ENCODE measurements around the gene DDN. TPM values are rescaled to one million over a fixed set of nuclear protein-coding genes. Genes with fewer than 3 reads are reported as not detected.

Gene DDN
- polyA plus RNA-seq, 1 of the 3 experiments (the other 2 are of a cell fraction): 0.20 TPM

DNA sequence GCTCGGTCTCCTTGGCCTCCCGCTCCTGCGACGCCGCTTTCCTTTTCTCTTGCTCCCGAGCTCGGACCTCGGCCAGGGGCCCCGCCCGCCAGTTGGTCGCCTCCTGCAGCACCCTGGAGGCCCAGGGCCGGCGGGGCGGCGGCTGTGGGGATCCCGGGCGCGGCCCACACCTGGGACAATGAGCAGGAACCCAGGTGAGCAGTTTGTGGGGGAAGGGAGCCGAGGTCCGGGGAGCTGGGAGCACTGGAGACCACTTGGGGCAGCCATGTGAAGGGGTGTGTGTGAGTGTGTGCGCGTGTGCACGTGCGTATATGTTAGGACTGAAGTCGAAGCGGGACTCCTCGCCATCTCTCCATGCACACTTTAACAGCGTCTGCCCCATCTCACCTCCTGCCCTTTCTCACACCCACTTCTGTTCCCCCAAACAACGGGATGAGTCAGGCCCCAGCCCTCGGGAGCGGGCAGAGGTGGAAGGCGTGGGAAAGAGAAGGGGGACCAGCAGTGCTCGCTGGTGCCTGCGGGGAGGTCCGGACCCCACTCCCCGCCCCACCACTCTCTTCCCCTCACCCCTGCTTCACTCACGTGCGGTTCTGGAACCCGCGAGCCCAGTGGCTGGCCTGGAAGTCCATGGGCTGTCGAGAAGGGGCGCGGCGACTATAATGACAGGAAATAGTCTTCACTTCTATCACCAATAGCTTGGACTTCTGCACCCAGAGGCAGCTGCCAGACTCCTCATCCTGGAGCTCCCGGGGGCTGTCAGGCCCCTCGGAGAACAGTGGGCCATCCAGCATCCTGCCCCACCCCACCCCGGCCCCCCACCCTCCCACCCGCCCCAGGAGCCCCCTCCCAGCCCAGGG is 450 bp downstream of the DDN start:
- H3K4me2 ChIP-seq: peak overlapping the region; percentile 6
- CTCF ChIA-PET: interaction anchor here (1.0 to 33.0 kb wide), 14 partner anchors 8 to 204 kb away, joined by 3 to 935 read pairs (median 6); partner anchors contain the start of genes DDX23, PRKAG1, WNT1 and WNT10B
- 17% methylated on average over 12 of the region's 48 CpGs for WGBS (ENCODE audit: low lambda C conversion rate)
- H4K20me1 ChIP-seq (ENCODE audit: insufficient read depth): no peaks in the 10 kb centered on the region
- H3K27ac ChIP-seq (ENCODE audit: low read depth in 2 of 2, low read length in 1 of 2): no peak overlapping the region
- peak overlapping the region in 1 of 2 experiments; percentile 28; a peak in 2 of 4 replicates for H3K4me3 ChIP-seq (ENCODE audit: low read depth in 2 of 2, low read length in 1 of 2)
- peak; percentile 63 for DNase-seq
- H3K9me2 ChIP-seq: no peaks in the 10 kb centered on the region
- H3K27me3 ChIP-seq (ENCODE audit: insufficient read depth): no peaks in the 10 kb centered on the region
- POLR2A ChIA-PET: interaction anchor here (0.5 to 0.6 kb wide), 2 partner anchors 21 to 326 kb away, joined by 3 read pairs; no protein-coding TSS in a partner anchor
- H2AFZ ChIP-seq (ENCODE audit: low read depth): peak overlapping the region; percentile 41; the same call in 1 of the 2 replicates
- H3K36me3 ChIP-seq (replicated peaks in 1 of 2; ENCODE audit: control insufficient read depth in 1 of 2, insufficient read depth in 2 of 2, low read length in 1 of 2): peaks cover 10 to 16% of the 10 kb centered on the region in 2 experiments
- H3K9me3 ChIP-seq: no peaks in the 10 kb centered on the region
- peaks cover 11 to 19% of the 10 kb centered on the region in 2 experiments; a peak in 3 of 4 replicates for H3K4me1 ChIP-seq (ENCODE audit: control insufficient read depth in 1 of 2, insufficient read depth in 2 of 2, low read depth in 1 of 2, low read length in 1 of 2)
- H3K9ac ChIP-seq: no peak overlapping the region
- H3K79me2 ChIP-seq (ENCODE audit: insufficient read depth): no peaks in the 10 kb centered on the region
- no peak for TF ChIP-seq MEF2A (IDR thresholded peaks at IDR 0.05; ENCODE audit: borderline replicate concordance, low read depth)
- TF ChIP-seq, protein P1, sequence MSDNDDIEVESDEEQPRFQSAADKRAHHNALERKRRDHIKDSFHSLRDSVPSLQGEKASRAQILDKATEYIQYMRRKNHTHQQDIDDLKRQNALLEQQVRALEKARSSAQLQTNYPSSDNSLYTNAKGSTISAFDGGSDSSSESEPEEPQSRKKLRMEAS (IDR thresholded peaks at IDR 0.05; ENCODE audit: low read depth): peak; percentile 51; the same call in 1 of the 2 replicates
- no peak for TF ChIP-seq ELF1 (IDR thresholded peaks at IDR 0.05)
- TF ChIP-seq POLR2AphosphoS5 (IDR thresholded peaks at IDR 0.05; ENCODE audit: low read depth, low read length): no peak
- no peak for TF ChIP-seq RCOR1 (IDR thresholded peaks at IDR 0.05; ENCODE audit: low read length)
- peaks cover 10% of the 10 kb centered on the region for H3F3A ChIP-seq (replicated peaks; ENCODE audit: insufficient read depth)

DNA sequence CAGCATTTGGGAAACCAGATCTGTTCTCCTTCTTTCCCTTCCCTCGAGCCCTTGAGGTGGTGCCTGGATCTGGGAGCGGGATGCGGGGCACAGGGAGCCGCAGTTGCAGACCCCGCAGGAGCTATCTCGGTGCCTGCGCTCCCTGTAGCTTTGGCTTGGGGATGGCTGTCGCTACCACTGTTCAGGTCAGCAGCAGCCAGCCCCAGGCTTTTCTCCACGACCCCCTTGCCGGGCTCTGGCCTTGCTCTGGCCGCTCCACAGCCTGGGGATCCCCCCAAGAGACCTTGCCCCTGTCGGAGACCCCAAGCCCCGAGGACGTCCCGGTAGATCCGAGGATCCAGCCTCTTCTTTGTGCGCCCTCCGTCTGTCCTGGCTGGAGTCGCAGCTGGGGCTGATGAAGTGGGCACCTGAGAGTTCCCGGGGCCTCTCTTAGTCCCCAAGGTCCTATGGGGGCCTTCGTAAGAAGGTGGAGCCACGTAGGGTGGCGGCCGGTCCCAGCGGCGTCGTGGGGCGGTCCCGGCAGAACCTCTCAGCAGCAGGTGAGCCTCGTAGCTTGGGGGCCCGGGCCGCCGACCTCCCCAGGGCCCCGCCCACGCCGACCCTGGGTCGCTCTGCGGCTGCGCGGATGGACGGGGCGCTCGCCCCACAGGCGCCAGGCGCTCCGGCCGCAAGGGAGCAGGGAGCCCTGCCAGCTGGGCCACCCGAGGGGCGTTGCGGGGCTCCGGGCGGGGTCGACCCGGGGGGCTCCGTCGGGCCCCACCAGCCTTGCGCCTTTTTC is 1.3 kb downstream of the DDN start:
- peaks cover 11 to 19% of the 10 kb centered on the region in 2 experiments; a peak in 3 of 4 replicates for H3K4me1 ChIP-seq (ENCODE audit: control insufficient read depth in 1 of 2, insufficient read depth in 2 of 2, low read depth in 1 of 2, low read length in 1 of 2)
- H2AFZ ChIP-seq (ENCODE audit: low read depth): no peak overlapping the region
- H3K4me2 ChIP-seq: no peak overlapping the region; the same call in 1 of the 2 replicates
- H3K36me3 ChIP-seq (replicated peaks in 1 of 2; ENCODE audit: control insufficient read depth in 1 of 2, insufficient read depth in 2 of 2, low read length in 1 of 2): peaks cover 10 to 13% of the 10 kb centered on the region in 2 experiments
- H3K27me3 ChIP-seq (ENCODE audit: insufficient read depth): no peaks in the 10 kb centered on the region
- H4K20me1 ChIP-seq (ENCODE audit: insufficient read depth): no peaks in the 10 kb centered on the region
- ChIA-PET CTCF (interaction anchor here (1.0 to 33.0 kb wide), 14 partner anchors 9 to 182 kb away, joined by 3 to 935 read pairs (median 6); partner anchors contain the start of genes DDX23, PRKAG1, WNT1 and WNT10B), POLR2A (no interaction called here)
- H3K9ac ChIP-seq: no peak overlapping the region
- WGBS (ENCODE audit: low lambda C conversion rate): 58% methylated on average over 27 of the region's 57 CpGs
- TF ChIP-seq RAD21 (IDR thresholded peaks at IDR 0.05; ENCODE audit: low read length) (no peak), ELF1 (IDR thresholded peaks at IDR 0.05) (no peak), NRF1 (IDR thresholded peaks at IDR 0.05; ENCODE audit: low read depth, low read length) (peak; percentile 24; the same call in 1 of the 2 replicates), SMC3 (IDR thresholded peaks at IDR 0.05; ENCODE audit: low read depth, low read length) (no peak), RXRA (IDR thresholded peaks at IDR 0.05; ENCODE audit: borderline replicate concordance, low read depth) (no peak)
- TF ChIP-seq, protein P1 (IDR thresholded peaks at IDR 0.05; ENCODE audit: low read depth): no peak
- H3F3A ChIP-seq (replicated peaks; ENCODE audit: insufficient read depth): peaks cover 10% of the 10 kb centered on the region
- no peak overlapping the region for H3K27ac ChIP-seq (ENCODE audit: low read depth in 2 of 2, low read length in 1 of 2)
- H3K4me3 ChIP-seq (ENCODE audit: low read depth in 2 of 2, low read length in 1 of 2): peak overlapping the region in 1 of 2 experiments; percentile 28; a peak in 2 of 4 replicates
- no peaks in the 10 kb centered on the region for H3K79me2 ChIP-seq (ENCODE audit: insufficient read depth)
- DNase-seq: peak; percentile 90
- no peaks in the 10 kb centered on the region for H3K9me2 ChIP-seq
- no peaks in the 10 kb centered on the region for H3K9me3 ChIP-seq
